ENCODE measurements around the gene YIF1B. TPM values are rescaled to one million over a fixed set of nuclear protein-coding genes. Genes with fewer than 3 reads are reported as not detected.

Gene YIF1B
- total and polyA plus RNA-seq, 2 donors (not counting 3 experiments of a cell fraction or from before 2014, with no cell fraction given): 85.8 to 249 TPM

GRCh38 chr19:38270587-38271167, 45.1 kb downstream of the YIF1B start:
- BruUV-seq (replicated peaks): no TSS peak
- H3K9me3 ChIP-seq (replicated peaks; ENCODE audit: control insufficient read depth, insufficient read depth, low read length): no peaks in the 10 kb centered on the region
- no peaks in the 10 kb centered on the region for H3K9me1 ChIP-seq (replicated peaks; ENCODE audit: control insufficient read depth, extremely low read depth, insufficient read depth, low read length)
- no peak for FAIRE-seq
- no peak overlapping the region for H2AFZ ChIP-seq (ENCODE audit: low read depth, low read length)
- H3K4me3 ChIP-seq (replicated peaks in 1 of 3; ENCODE audit: insufficient read depth in 1 of 3, low read depth in 1 of 3, low read length in 3 of 3): no peak overlapping the region
- H3K4me2 ChIP-seq (ENCODE audit: insufficient read depth, low read length): no peak overlapping the region
- no peaks in the 10 kb centered on the region for H4K20me1 ChIP-seq (replicated peaks; ENCODE audit: control insufficient read depth, extremely low read depth, insufficient read depth, low read length)
- no peak overlapping the region for H3K9ac ChIP-seq (replicated peaks; ENCODE audit: extremely low read depth, insufficient read depth, low read length)
- intact Hi-C loops (cut with micrococcal nuclease) (no loop called here), dilution Hi-C loops (cut with MboI; ENCODE audit: extremely low pct_ligation_motif_present, low sequenced_read_pairs) (no loop called here)
- no peaks in the 10 kb centered on the region for H3K27me3 ChIP-seq (ENCODE audit: control insufficient read depth in 2 of 2, insufficient read depth in 2 of 2, low read length in 2 of 2)
- no peak for DNase-seq (ENCODE audit: low read depth, low spot score)
- H3K79me2 ChIP-seq (ENCODE audit: control insufficient read depth, insufficient read depth, low read length): no peaks in the 10 kb centered on the region
- H3K4me1 ChIP-seq (ENCODE audit: control insufficient read depth, extremely low read depth, insufficient read depth, low read length): peaks cover 21% of the 10 kb centered on the region
- CTCF ChIA-PET: interaction anchor here (1.8 kb wide), 1 partner anchor 15 kb away, joined by 4 read pairs; no protein-coding TSS in a partner anchor
- no peaks in the 10 kb centered on the region for H3K36me3 ChIP-seq (ENCODE audit: control insufficient read depth in 2 of 2, extremely low read depth in 1 of 2, insufficient read depth in 2 of 2, low read length in 2 of 2)
- TF ChIP-seq JUN (IDR thresholded peaks at IDR 0.05; ENCODE audit: borderline replicate concordance, insufficient read depth, insufficient read length, low read depth) (no peak), CTCF (IDR thresholded peaks at IDR 0.05; ENCODE audit: extremely low read depth in 1 of 2, insufficient read depth in 1 of 2, low read depth in 1 of 2, low read length in 2 of 2) (no peak), EZH2 (IDR thresholded peaks at IDR 0.05; ENCODE audit: borderline replicate concordance, low read depth, low read length, severe bottlenecking) (no peak), FOS (IDR thresholded peaks at IDR 0.05; ENCODE audit: borderline replicate concordance, insufficient read depth, low read length) (no peak), MYC (IDR thresholded peaks at IDR 0.05; ENCODE audit: low read depth, low read length) (no peak), POLR2A (IDR thresholded peaks at IDR 0.05; ENCODE audit: low read depth, low read length) (no peak)
- POLR2A ChIA-PET: no interaction called here
- no peak overlapping the region for H3K27ac ChIP-seq (ENCODE audit: insufficient read depth, low read depth, low read length)

- POLR2A ChIA-PET: no interaction called here
These were observed 47.2 kb downstream of the YIF1B start for GRCh38 chr19:38268539-38268938.

More at GRCh38 chr19:38268539-38268938, 47.2 kb downstream of the YIF1B start:
- no peaks in the 10 kb centered on the region for H3K36me3 ChIP-seq (ENCODE audit: control insufficient read depth in 2 of 2, extremely low read depth in 1 of 2, insufficient read depth in 2 of 2, low read length in 2 of 2)
- H3K4me2 ChIP-seq (ENCODE audit: insufficient read depth, low read length): no peak overlapping the region
- FAIRE-seq: no peak
- H3K4me1 ChIP-seq (ENCODE audit: control insufficient read depth, extremely low read depth, insufficient read depth, low read length): peaks cover 25% of the 10 kb centered on the region
- no peaks in the 10 kb centered on the region for H3K9me1 ChIP-seq (replicated peaks; ENCODE audit: control insufficient read depth, extremely low read depth, insufficient read depth, low read length)
- H3K27ac ChIP-seq (ENCODE audit: insufficient read depth, low read depth, low read length): no peak overlapping the region
- no peaks in the 10 kb centered on the region for H4K20me1 ChIP-seq (replicated peaks; ENCODE audit: control insufficient read depth, extremely low read depth, insufficient read depth, low read length)
- CTCF ChIA-PET: no interaction called here
- no peak overlapping the region for H3K9ac ChIP-seq (replicated peaks; ENCODE audit: extremely low read depth, insufficient read depth, low read length)
- dilution Hi-C loops (cut with MboI; ENCODE audit: extremely low pct_ligation_motif_present, low sequenced_read_pairs): no loop called here
- no peaks in the 10 kb centered on the region for H3K27me3 ChIP-seq (ENCODE audit: control insufficient read depth in 2 of 2, insufficient read depth in 2 of 2, low read length in 2 of 2)
- intact Hi-C loops (cut with micrococcal nuclease): no loop called here
- H3K9me3 ChIP-seq (replicated peaks; ENCODE audit: control insufficient read depth, insufficient read depth, low read length): no peaks in the 10 kb centered on the region
- no peaks in the 10 kb centered on the region for H3K79me2 ChIP-seq (ENCODE audit: control insufficient read depth, insufficient read depth, low read length)
- no peak for DNase-seq (ENCODE audit: low read depth, low spot score)
- no peak overlapping the region for H3K4me3 ChIP-seq (replicated peaks in 1 of 3; ENCODE audit: insufficient read depth in 1 of 3, low read depth in 1 of 3, low read length in 3 of 3)
- BruUV-seq (replicated peaks): no TSS peak
- H2AFZ ChIP-seq (ENCODE audit: low read depth, low read length): no peak overlapping the region
- TF ChIP-seq JUN (IDR thresholded peaks at IDR 0.05; ENCODE audit: borderline replicate concordance, insufficient read depth, insufficient read length, low read depth) (no peak), MYC (IDR thresholded peaks at IDR 0.05; ENCODE audit: low read depth, low read length) (no peak), POLR2AphosphoS5 (IDR thresholded peaks at IDR 0.05; ENCODE audit: insufficient read depth, low read depth, low read length) (no peak), EZH2 (IDR thresholded peaks at IDR 0.05; ENCODE audit: borderline replicate concordance, low read depth, low read length, severe bottlenecking) (no peak), POLR2A (IDR thresholded peaks at IDR 0.05; ENCODE audit: low read depth, low read length) (no peak), GATA2 (IDR thresholded peaks at IDR 0.05; ENCODE audit: insufficient read depth, insufficient read length, low read depth, low read length) (no peak), CTCF (IDR thresholded peaks at IDR 0.05; ENCODE audit: extremely low read depth in 1 of 2, insufficient read depth in 1 of 2, low read depth in 1 of 2, low read length in 2 of 2) (no peak), FOS (IDR thresholded peaks at IDR 0.05; ENCODE audit: borderline replicate concordance, insufficient read depth, low read length) (no peak)
- TF ChIP-seq, protein P1, sequence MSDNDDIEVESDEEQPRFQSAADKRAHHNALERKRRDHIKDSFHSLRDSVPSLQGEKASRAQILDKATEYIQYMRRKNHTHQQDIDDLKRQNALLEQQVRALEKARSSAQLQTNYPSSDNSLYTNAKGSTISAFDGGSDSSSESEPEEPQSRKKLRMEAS (IDR thresholded peaks at IDR 0.05; ENCODE audit: insufficient read depth, insufficient read length): no peak
